Activated CD8-positive, alpha-beta memory T cell treated with anti-CD3 and anti-CD28 coated beads for 36 hours (primary cell): ENCODE measurements around the gene ALKBH8. TPM values are rescaled to one million over a fixed set of nuclear protein-coding genes. Genes with fewer than 3 reads are reported as not detected.
"Not testable (repeated sequence)": the region's sequence is repeated elsewhere in the genome, so short reads cannot be mapped to it uniquely, and the experiment has no call there.

Experiments used
- CTCF ChIA-PET: fragments of 350-600 bp; sonication (Branson Sonifier 250); formaldehyde crosslinking; loops from one replicate; lab custom pipeline; 2021; ENCODE audit warnings: antibody characterized with exemption; lab: Charles Lee
- POLR2A ChIA-PET: fragments of 350-600 bp; sonication (Branson Sonifier 250); formaldehyde crosslinking; loops from one replicate; lab custom pipeline; 2021; ENCODE audit warnings: antibody characterized with exemption; lab: Charles Lee
- total RNA-seq, 2 experiments: library from RNA; stranded (reverse); gene quantifications; one replicate each; pipeline ENCODE4 v1.2.3, GENCODE V29; 2021

ALKBH8 gene
- total RNA-seq, 2 experiments from 2014 or later = 19.4 to 19.9 TPM

DNA sequence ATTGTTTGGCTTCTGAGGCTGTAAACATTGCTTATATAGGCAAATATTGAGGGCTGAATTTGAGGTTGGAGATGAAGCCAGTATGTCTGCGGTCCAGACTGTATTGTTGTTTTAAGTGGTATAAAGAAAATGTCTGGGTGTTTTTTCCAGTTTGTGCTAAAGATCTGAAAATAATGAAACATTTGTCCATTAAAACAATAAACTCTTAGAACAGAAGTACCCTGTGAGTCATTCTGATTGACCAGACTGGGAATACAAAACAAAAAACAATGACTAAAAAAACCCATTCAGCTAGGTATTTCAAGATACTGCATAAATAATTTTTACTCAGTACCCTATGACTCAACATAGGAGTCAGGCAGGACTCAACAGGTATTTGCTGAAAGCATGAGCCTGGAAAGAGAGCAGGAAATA is 20.4 kb downstream of the ALKBH8 start:
- CTCF ChIA-PET = no interaction called here
- POLR2A ChIA-PET = no interaction called here

DNA sequence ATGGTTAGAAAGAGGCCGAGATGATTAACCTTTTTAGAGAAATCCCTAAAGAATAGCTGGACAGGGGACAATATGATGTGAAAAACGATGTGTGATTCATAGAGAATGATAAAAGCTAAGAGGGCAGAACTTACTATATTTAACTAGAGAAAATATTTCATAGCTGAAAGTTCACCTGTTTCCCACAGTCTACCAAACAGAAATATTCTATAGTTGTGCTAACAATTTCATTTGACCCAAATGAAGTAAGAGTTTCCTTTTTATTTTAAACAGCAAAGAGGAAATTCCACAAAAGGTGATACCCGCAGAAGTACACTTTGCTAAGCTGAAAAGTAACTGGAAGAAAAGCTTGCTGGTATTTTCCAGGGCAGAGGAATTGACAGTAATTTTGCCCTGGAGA is 26.7 kb downstream of the ALKBH8 start:
- ChIA-PET CTCF (no interaction called here), POLR2A (no interaction called here)

GRCh38 chr11:107538239-107538638 is 27.3 kb downstream of the ALKBH8 start:
- POLR2A ChIA-PET = no interaction called here
- CTCF ChIA-PET = no interaction called here

DNA sequence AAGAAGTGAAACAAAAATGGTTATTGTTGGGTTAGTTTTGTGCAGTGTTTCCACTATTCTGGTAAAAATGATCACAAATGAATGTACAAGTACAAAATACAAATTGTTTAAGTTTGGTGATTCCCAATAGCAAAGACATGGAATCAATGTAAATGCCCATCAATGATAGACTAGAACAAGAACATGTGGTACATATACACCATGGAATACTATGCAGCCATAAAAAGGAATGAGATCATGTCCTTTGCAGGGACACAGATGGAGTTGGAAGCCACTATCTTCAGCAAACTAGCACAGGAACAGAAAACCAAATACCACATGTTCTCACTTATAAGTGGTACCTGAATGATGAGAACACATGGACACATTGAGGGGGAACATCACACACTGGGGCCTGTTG is 28.4 kb downstream of the ALKBH8 start:
- POLR2A ChIA-PET, CTCF ChIA-PET: not testable (repeated sequence)

DNA sequence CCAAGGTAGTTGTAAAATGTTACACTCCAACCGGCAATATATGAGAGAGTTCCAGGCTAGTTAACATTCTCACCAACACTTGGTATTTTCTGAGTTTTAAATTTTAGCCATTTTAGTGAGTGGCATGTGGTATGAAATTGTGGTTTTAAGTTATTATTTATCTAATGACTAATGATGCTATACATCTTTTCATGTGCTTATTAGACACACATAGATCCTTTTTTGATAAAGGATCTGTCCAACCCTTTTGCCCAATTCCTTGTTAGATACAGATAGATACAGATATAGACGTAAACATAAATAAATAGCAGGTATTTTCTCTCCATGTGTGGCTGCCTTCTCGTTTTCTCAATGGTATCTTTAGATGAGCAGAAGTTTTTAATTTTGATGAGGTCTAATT is 39.3 kb downstream of the ALKBH8 start:
- CTCF ChIA-PET = no interaction called here

DNA sequence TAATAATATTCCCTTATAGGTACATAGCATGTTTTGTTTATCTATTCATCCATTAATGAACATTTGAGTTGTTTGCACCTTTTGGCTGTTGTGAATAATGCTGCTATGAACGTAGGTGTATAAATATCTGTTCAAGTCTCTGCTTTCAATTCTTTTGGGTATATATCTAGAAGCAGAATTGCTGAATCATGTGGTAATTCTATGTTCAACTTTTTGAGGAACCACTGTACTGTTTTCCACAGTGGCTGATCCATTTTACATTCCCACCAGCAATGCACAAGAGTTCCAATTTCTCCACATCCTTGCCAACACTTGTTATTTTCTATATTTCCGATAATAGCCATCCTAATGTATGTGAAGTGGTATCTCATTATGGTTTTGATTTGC is 56.7 kb downstream of the ALKBH8 start:
- ChIA-PET POLR2A (no interaction called here), CTCF (no interaction called here)

More for the DNA sequence above, 39.3 kb downstream of the ALKBH8 start:
- POLR2A ChIA-PET = no interaction called here

GRCh38 chr11:107508201-107508857 is 57.2 kb downstream of the ALKBH8 start:
- POLR2A ChIA-PET = no interaction called here
- CTCF ChIA-PET = no interaction called here

DNA sequence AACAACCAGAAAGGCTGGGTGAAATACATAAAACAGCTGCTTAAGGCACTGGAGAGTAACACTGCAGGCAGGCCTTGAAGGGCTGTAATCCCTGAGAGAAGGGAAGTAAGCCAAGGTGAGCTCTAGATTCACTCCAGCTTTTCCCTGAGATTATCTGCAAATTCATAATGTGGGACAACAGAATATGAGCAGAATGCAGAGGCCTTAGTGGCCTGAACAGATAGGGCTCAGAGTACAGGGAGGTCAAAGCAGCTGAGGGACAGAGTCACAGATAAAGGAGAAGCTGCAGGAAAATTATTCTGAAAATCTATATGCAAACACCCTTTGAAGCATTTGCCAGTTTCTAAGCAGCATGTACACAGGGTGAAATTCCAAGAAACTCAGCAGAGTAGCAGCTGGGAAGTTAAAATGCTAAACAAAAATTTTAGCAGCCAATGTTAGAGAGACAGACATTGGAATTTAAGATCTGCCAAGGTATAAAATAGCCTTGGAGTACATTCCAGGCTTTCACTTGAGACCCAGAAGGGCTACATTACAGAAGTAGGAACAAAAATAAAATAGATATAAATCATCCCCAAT is 59.8 kb downstream of the ALKBH8 start:
- ChIA-PET CTCF (no interaction called here), POLR2A (no interaction called here)

DNA sequence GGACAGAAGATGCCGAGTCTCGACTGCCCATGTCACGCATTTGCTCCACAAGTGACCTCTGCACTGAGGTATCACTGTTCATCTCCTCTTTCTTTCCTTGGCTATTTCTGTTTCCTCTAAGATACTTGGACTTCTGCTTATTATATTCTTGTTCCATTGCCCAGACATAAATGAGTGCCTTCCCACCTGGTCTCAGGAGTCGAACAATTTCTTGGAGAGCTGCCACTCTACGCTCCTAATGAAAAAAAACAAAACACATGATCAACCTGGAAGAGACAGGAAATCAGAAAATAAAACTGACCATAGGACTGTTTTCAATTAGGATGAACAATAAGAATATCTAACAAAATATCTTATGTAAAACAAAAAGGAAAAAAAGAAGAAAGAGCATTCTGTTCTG is 60.6 kb downstream of the ALKBH8 start:
- ChIA-PET POLR2A (no interaction called here), CTCF (no interaction called here)

GRCh38 chr11:107501713-107502112 is 63.8 kb downstream of the ALKBH8 start:
- POLR2A ChIA-PET = interaction anchor here (0.6 kb wide), 1 partner anchor 53 kb away, joined by 5 read pairs; no protein-coding TSS in a partner anchor
- CTCF ChIA-PET = no interaction called here

DNA sequence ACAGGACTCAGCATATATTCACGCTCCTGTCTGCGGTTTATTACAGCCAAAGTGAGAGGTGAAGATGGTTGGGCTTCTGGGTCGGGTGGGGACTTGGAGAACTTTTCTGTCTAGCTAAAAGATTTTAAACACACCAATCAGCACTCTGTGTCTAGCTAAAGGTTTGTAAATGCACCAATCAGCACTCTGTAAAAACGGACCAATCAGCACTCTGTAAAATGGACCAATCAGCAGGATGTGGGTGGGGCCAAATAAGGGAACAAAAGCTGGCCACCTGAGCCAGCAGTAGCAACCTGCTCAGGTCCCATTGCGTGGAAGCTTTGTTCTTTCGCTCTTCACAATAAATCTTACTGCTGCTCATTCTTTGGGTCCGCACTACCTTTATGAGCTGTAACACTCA is 68.2 kb downstream of the ALKBH8 start:
- POLR2A ChIA-PET, CTCF ChIA-PET: not testable (repeated sequence)

GRCh38 chr11:107496011-107496410 is 69.5 kb downstream of the ALKBH8 start:
- ChIA-PET POLR2A (no interaction called here), CTCF (no interaction called here)

DNA sequence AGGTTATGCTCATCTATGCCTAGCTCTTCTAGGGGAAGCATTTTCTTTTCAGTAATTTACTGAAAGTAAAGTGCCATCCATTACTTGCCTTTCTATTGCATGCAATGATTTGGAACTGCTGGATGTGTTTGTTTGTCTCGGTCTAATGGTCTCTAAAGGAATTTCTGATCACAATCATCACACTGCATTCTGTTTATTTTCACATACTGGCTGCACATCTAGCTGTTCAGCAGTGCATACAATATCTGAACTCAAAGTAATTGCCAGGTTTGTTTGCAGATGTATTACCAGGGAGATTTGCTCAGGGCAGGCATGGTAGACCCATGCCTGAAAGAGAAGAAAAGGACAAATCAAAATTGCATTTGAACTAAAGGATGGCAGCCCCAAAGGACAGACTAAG is 71.5 kb downstream of the ALKBH8 start:
- CTCF ChIA-PET = no interaction called here
- POLR2A ChIA-PET = no interaction called here

GRCh38 chr11:107493117-107493516 is 72.4 kb downstream of the ALKBH8 start:
- POLR2A ChIA-PET = no interaction called here

GRCh38 chr11:107490836-107491235 is 74.7 kb downstream of the ALKBH8 start:
- POLR2A ChIA-PET = no interaction called here
- CTCF ChIA-PET = no interaction called here

More at GRCh38 chr11:107493117-107493516, 72.4 kb downstream of the ALKBH8 start:
- CTCF ChIA-PET = no interaction called here

- ChIA-PET POLR2A (no interaction called here), CTCF (no interaction called here)
Observed at GRCh38 chr11:107482234-107482633, 83.3 kb downstream of the ALKBH8 start.

DNA sequence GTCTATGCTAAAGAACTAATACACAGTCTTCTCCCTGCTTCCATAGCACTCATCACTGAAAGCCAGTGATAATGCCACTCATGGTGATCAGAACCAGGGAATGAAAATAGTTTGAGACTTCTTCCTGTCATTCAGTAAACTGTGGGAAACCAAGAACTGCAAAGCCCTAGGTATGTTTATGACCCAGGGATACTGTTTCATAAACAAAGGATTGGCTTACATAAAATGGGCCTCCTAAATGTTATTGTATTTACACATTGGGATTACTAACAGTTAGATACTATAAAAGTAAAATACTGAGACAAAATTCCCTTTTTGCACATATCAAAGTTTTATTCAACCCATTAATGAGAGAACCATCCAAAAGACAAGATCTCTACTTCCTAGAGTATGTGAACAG is 86.6 kb downstream of the ALKBH8 start:
- CTCF ChIA-PET = no interaction called here

GRCh38 chr11:107477820-107478219 is 87.7 kb downstream of the ALKBH8 start:
- ChIA-PET CTCF (no interaction called here), POLR2A (no interaction called here)

More for the DNA sequence above, 86.6 kb downstream of the ALKBH8 start:
- POLR2A ChIA-PET = no interaction called here

- CTCF ChIA-PET = no interaction called here
Observed at GRCh38 chr11:107473792-107474191, 91.7 kb downstream of the ALKBH8 start.

DNA sequence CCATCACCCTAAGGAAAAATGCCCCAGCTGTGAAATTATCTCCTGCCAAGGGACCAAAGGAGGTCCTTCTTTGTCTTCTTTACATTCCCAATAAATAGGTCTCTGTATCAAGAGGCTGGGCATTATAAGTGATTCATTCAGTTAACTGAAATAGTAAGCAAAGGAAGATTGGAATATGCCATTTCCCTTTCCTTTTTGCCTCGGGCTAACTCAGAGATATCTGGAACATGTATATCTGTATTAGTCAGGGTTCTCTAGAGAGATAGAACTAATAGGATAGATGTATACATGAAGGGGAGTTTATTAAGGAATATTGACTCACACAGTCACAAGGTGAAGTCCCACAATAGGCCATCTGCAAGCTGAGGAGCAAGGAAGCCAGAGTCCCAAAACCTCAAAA is 92.6 kb downstream of the ALKBH8 start:
- ChIA-PET POLR2A (no interaction called here), CTCF (interaction anchor here (0.8 kb wide), 1 partner anchor 536 kb away, joined by 4 read pairs; the partner anchor contains the start of gene CUL5)

More at GRCh38 chr11:107473792-107474191, 91.7 kb downstream of the ALKBH8 start:
- POLR2A ChIA-PET = no interaction called here

DNA sequence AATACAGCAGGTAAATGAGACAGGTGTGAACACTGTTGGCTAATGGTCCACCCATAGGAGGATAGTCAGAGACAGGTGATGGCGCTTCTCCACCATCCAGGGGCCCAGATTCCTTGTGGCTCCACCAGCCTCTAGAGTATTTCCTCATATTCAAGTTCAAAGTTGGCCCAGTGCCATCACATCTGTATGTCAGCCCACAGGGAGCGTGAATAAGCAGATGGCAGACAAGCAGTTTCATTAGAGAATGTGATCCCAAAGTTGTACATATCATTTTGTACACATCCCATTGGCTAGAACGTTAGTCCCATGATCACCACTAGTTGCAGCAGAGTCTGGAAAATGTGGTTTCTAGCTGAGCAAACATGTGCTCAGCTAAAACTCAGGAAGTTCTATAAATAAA is 96.9 kb downstream of the ALKBH8 start:
- CTCF ChIA-PET = no interaction called here

More for the DNA sequence above, 96.9 kb downstream of the ALKBH8 start:
- POLR2A ChIA-PET = no interaction called here
